B cell (primary cell): ENCODE results near the gene TLNRD1. TPM values are rescaled to one million over a fixed set of nuclear protein-coding genes. Genes with fewer than 3 reads are reported as not detected.

Source experiments
- ATAC-seq: fragments of 200-7000 bp; cut with Tn5 transposase; one replicate; pipeline ENCODE4 v1.10.0; 2021; ENCODE audit warnings: low read depth, mild to moderate bottlenecking, moderate number of reproducible peaks, moderate library complexity
- CTCF ChIA-PET: fragments of 350-600 bp; sonication (Branson Sonifier 250); formaldehyde crosslinking; loops from one replicate; lab custom pipeline; 2021; ENCODE audit warnings: antibody characterized with exemption, inconsistent platforms; lab: Charles Lee
- POLR2A ChIA-PET: fragments of 350-600 bp; sonication (Branson Sonifier 250); formaldehyde crosslinking; loops from one replicate; lab custom pipeline; 2021; ENCODE audit warnings: antibody characterized with exemption; lab: Charles Lee
- DNase-seq: peaks from one replicate; pipeline ENCODE4 v3.0.0; 2013
- H2AFZ ChIP-seq: 2 replicates; pipeline ENCODE4 v1.6.1; 2012; ENCODE audit warnings: mild to moderate bottlenecking, low read depth, low read length; ENCODE audit not compliant: insufficient read depth, poor library complexity, severe bottlenecking
- H3K27ac ChIP-seq, 2 donors: 1 replicate in 1 of 2; 2 replicates in 1 of 2; pipeline ENCODE4 v1.5.1; 2012 to 2013; ENCODE audit warnings: low read length in 2 of 2, mild to moderate bottlenecking in 2 of 2, moderate library complexity in 1 of 2
- H3K27me3 ChIP-seq, 4 experiments: fragments of 200-600 bp in 1 of 4; sonication (generic) in 1 of 4; replicated peaks in 1 of 4; 1 replicate in 2 of 4; 2 replicates in 2 of 4; pipeline versions ENCODE4 v1.6.1 to v1.7.0; 2013 to 2016; ENCODE audit warnings: low read length in 3 of 4, mild to moderate bottlenecking in 2 of 4, mixed read lengths in 1 of 4, moderate library complexity in 1 of 4; ENCODE audit not compliant: insufficient read depth in 4 of 4, control insufficient read depth in 3 of 4; ENCODE audit errors: control extremely low read depth in 1 of 4
- H3K36me3 ChIP-seq, 2 experiments: replicated peaks in 1 of 2; 1 replicate in 1 of 2; 2 replicates in 1 of 2; pipeline versions ENCODE4 v1.6.1 to v1.7.1; 2013; ENCODE audit warnings: low read length in 1 of 2; ENCODE audit not compliant: insufficient read depth in 2 of 2, control insufficient read depth in 1 of 2; ENCODE audit errors: control extremely low read depth in 1 of 2, extremely low read depth in 1 of 2
- H3K4me1 ChIP-seq, 2 donors: fragments of 200-600 bp in 1 of 2; sonication (generic) in 1 of 2; 1 replicate in 1 of 2; 2 replicates in 1 of 2; pipeline versions ENCODE4 v1.5.1 to v1.6.1; 2013 to 2017; ENCODE audit warnings: low read length in 2 of 2; ENCODE audit not compliant: control insufficient read depth in 2 of 2, insufficient read depth in 2 of 2
- H3K4me2 ChIP-seq: replicated peaks from 2 replicates; pipeline ENCODE3; 2012; ENCODE audit warnings: mild to moderate bottlenecking, low read depth, low read length; ENCODE audit not compliant: poor library complexity, severe bottlenecking
- H3K4me3 ChIP-seq, 5 experiments: fragments of 200-600 bp in 1 of 5; sonication (generic) in 1 of 5; 1 replicate in 3 of 5; 2 replicates in 2 of 5; pipeline versions ENCODE4 v1.5.1 to v1.7.0; 2011 to 2016; ENCODE audit warnings: low read length in 4 of 5, mild to moderate bottlenecking in 4 of 5, low read depth in 2 of 5, control low read depth in 1 of 5, moderate library complexity in 1 of 5; ENCODE audit not compliant: insufficient read depth in 1 of 5; ENCODE audit errors: control extremely low read depth in 1 of 5, extremely low read depth in 1 of 5
- H3K79me2 ChIP-seq: fragments of 200-600 bp; sonication (generic); one replicate; pipeline ENCODE4 v1.6.0; 2016; ENCODE audit warnings: low read length; ENCODE audit not compliant: control insufficient read depth, insufficient read depth
- H3K9ac ChIP-seq: fragments of 200-600 bp; sonication (generic); 2 replicates; pipeline ENCODE4 v1.6.1; 2017; ENCODE audit warnings: mild to moderate bottlenecking, low read length, moderate library complexity
- H3K9me3 ChIP-seq, 3 donors: one replicate each; pipeline versions ENCODE4 v1.6.1 to v1.7.1; 2013; ENCODE audit warnings: low read length in 2 of 3; ENCODE audit not compliant: control insufficient read depth in 2 of 3, insufficient read depth in 1 of 3; ENCODE audit errors: control extremely low read depth in 1 of 3
- H4K20me1 ChIP-seq: 2 replicates; pipeline ENCODE4 v1.6.0; 2012; ENCODE audit warnings: mild to moderate bottlenecking, low read length; ENCODE audit not compliant: insufficient read depth, control insufficient read depth, poor library complexity, severe bottlenecking
- H3K27ac Mint-ChIP-seq: one replicate; pipeline ENCODE4 v1.8.0; 2021; ENCODE audit warnings: mixed read lengths
- H3K27me3 Mint-ChIP-seq: one replicate; pipeline ENCODE4 v1.8.0; 2021; ENCODE audit warnings: mixed read lengths
- H3K4me1 Mint-ChIP-seq: one replicate; pipeline ENCODE4 v1.8.0; 2021; ENCODE audit warnings: mixed read lengths
- H3K4me3 Mint-ChIP-seq: one replicate; pipeline ENCODE4 v1.8.0; 2021; ENCODE audit warnings: mixed read lengths
- H3K9me3 Mint-ChIP-seq: one replicate; pipeline ENCODE4 v1.8.0; 2022; ENCODE audit warnings: mixed read lengths; ENCODE audit not compliant: insufficient read depth
- EZH2 ChIP-seq: IDR thresholded peaks from 2 replicates; pipeline ENCODE4 v1.6.1; 2012; ENCODE audit warnings: borderline replicate concordance, low read depth, mild to moderate bottlenecking, moderate library complexity, low read length; ENCODE audit not compliant: insufficient read depth, poor library complexity, severe bottlenecking
- WGBS: methylation state at CpG from one replicate; pipeline ENCODE4 v1.1.5; 2013; ENCODE audit warnings: missing lambda C conversion rate; ENCODE audit not compliant: insufficient coverage; 5-methylcytosine and 5-hydroxymethylcytosine counted together
- intact Hi-C: fragments of 100-400 bp; cut with micrococcal nuclease; formaldehyde crosslinking; loops from one replicate; pipeline ENCODE4 v1.10.0; 2022
- polyA plus RNA-seq: library from polyadenylated mRNA; depleted of rRNA; stranded (reverse); fragments of >200 nt; gene quantifications from 2 replicates; pipeline ENCODE4 v1.2.3, GENCODE V29; 2012
- total RNA-seq, 2 donors: library from RNA; stranded (reverse); fragments of 120-200 nt in 1 of 2; gene quantifications; 1 replicate in 1 of 2; 2 replicates in 1 of 2; pipeline versions ENCODE4 v1.2.3 to v1.2.4, GENCODE V29; 2013 to 2022
- TF ChIP-seq, protein P1 (sequence below): fragments of 200-600 bp; IDR thresholded peaks from one replicate; pipeline ENCODE4 v1.8.0; 2022; ENCODE audit warnings: antibody characterized with exemption, mild to moderate bottlenecking

Gene TLNRD1
- total and polyA plus RNA-seq, 2 donors (not counting 1 experiment from before 2014, with no cell fraction given): 11.4 to 26.7 TPM

DNA sequence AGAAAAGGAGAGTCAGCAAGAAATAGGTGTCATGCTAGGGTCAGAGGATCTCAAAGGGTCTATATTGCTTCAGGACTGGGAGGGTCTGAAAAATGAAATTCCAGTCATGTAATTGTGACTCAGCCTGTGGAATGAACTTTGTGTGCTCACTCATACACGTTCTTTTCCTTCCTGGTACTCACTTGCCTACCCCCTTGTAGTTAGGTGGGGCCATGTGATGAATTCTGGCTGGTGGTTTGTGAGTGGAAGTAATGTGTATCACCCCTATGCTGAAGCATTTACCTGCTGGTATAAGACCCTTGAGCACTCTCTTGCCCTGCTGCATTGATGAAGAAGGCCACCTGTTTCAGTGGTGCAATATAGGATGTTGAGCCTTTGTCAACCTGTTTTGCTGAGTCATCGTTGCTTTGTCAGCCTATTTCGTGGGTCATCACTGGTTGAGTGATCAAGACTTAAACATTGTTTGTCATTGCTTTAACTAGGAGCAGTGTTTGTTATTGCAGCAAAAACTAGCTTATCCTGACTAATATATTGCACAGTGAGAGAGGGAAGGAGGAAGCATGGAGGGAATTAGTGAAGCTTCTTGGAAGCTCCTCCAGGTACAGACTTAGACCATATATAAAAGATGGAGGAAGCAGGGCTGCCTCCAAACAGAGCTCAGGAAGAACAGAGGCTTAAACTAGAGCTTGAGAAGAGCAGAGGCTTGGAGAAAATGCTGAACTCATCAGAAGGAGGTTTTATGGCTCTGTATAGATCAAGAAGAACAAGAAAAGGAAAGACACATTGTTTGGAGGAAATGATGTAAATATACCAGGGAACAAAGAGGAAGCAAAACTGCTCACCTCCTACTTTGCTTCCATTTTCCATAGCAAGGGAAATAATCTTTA is 28.9 kb downstream of the TLNRD1 start:
- H3K27ac Mint-ChIP-seq: no peak overlapping the region

More for the DNA sequence above, 28.9 kb downstream of the TLNRD1 start:
- Histone ChIP-seq H3K4me3 (peak overlapping the region in 1 of 5 experiments; percentile 7), H3K27ac (no peak overlapping the region), H2AFZ (no peak overlapping the region), H3K9ac (no peak overlapping the region), H3K4me1 (peaks cover 6 to 7% of the 10 kb centered on the region in 2 donors), H3K9me3 (peaks cover 0 to 1% (median 0%) of the 10 kb centered on the region in 3 donors), H3K79me2 (peaks cover 1% of the 10 kb centered on the region), H3K27me3 (no peaks in the 10 kb centered on the region), H3K4me2 (no peak overlapping the region), H4K20me1 (no peaks in the 10 kb centered on the region), H3K36me3 (no peaks in the 10 kb centered on the region)
- DNase-seq (no peak), ATAC-seq (no peak)
- H3K4me3 Mint-ChIP-seq: no peak overlapping the region
- CTCF ChIA-PET: no interaction called here
- WGBS: 66% methylated on average over 2 of the region's 3 CpGs
- peaks cover 12% of the 10 kb centered on the region for H3K4me1 Mint-ChIP-seq
- peaks cover 3% of the 10 kb centered on the region for H3K27me3 Mint-ChIP-seq
- H3K9me3 Mint-ChIP-seq: peaks cover 2% of the 10 kb centered on the region
- POLR2A ChIA-PET: interaction anchor here (0.6 kb wide), 1 partner anchor 28 kb away, joined by 6 read pairs; no protein-coding TSS in a partner anchor
- TF ChIP-seq EZH2: no peak
- TF ChIP-seq, protein P1, sequence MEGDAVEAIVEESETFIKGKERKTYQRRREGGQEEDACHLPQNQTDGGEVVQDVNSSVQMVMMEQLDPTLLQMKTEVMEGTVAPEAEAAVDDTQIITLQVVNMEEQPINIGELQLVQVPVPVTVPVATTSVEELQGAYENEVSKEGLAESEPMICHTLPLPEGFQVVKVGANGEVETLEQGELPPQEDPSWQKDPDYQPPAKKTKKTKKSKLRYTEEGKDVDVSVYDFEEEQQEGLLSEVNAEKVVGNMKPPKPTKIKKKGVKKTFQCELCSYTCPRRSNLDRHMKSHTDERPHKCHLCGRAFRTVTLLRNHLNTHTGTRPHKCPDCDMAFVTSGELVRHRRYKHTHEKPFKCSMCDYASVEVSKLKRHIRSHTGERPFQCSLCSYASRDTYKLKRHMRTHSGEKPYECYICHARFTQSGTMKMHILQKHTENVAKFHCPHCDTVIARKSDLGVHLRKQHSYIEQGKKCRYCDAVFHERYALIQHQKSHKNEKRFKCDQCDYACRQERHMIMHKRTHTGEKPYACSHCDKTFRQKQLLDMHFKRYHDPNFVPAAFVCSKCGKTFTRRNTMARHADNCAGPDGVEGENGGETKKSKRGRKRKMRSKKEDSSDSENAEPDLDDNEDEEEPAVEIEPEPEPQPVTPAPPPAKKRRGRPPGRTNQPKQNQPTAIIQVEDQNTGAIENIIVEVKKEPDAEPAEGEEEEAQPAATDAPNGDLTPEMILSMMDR: no peak
- intact Hi-C loops: no loop called here
